Fibroblast of lung (primary cell): ENCODE results near the gene TMEM171.

Experiments
- CTCF ChIP-seq, 2 donors: IDR thresholded peaks in 1 of 2; conservative IDR thresholded peaks in 1 of 2; 1 replicate in 1 of 2; 2 replicates in 1 of 2; pipeline ENCODE4 v1.5.1; 2011 to 2012; ENCODE audit warnings: low read length in 2 of 2, control low read depth in 1 of 2, inconsistent platforms in 1 of 2, low read depth in 1 of 2, mild to moderate bottlenecking in 1 of 2
- EZH2 ChIP-seq: IDR thresholded peaks from 2 replicates; pipeline ENCODE4 v1.5.1; 2012; ENCODE audit warnings: low read length, control low read depth, mild to moderate bottlenecking; ENCODE audit errors: missing control alignments

GRCh38 chr5:73122875-73123810 lies 2.8 kb downstream of the TMEM171 start:
- TF ChIP-seq CTCF (conservative IDR thresholded peaks at IDR 0.05 in 1 of 2, IDR thresholded peaks at IDR 0.05 in 1 of 2; ENCODE audit: low read depth in 1 of 2, low read length in 2 of 2): no peak
- TF ChIP-seq EZH2: no peak
